GM13976 (cell line): ENCODE measurements around the gene HAGHL.

Experiments used
- DNase-seq: peaks from one replicate; pipeline ENCODE4 v3.0.0; 2012; ENCODE audit warnings: low spot score
- CTCF ChIP-seq: IDR thresholded peaks from 2 replicates; pipeline ENCODE4 v1.5.1; 2012; ENCODE audit warnings: borderline replicate concordance, mild to moderate bottlenecking; ENCODE audit not compliant: insufficient read depth; ENCODE audit errors: extremely low read depth, missing control alignments, control extremely low read depth
- in situ Hi-C: fragments of 300-500 bp; cut with MboI; formaldehyde crosslinking; loops from one replicate; pipeline ENCODE4 v1.12.0; 2022; ENCODE audit warnings: low sequenced_read_pairs, mixed read lengths, inconsistent platforms; ENCODE audit not compliant: unreplicated experiment

The HAGHL gene

GRCh38 chr16:728131-728889 is 1.4 kb downstream of the HAGHL start:
- in situ Hi-C loops = no loop called here
- peak; percentile 88 for DNase-seq
- no peak for TF ChIP-seq CTCF

- no peak for DNase-seq
- in situ Hi-C loops = no loop called here
- no peak for TF ChIP-seq CTCF
These were observed 2.2 kb downstream of the HAGHL start for GRCh38 chr16:728890-729744.

GRCh38 chr16:729768-730665 is 3.1 kb downstream of the HAGHL start:
- no peak for DNase-seq
- in situ Hi-C loops = no loop called here
- TF ChIP-seq CTCF = no peak

- TF ChIP-seq CTCF = no peak
- in situ Hi-C loops = no loop called here
- no peak for DNase-seq
These were observed 4.0 kb downstream of the HAGHL start for GRCh38 chr16:730666-731509.

- DNase-seq = no peak
- in situ Hi-C loops = no loop called here
- TF ChIP-seq CTCF = no peak
These were observed 5.4 kb downstream of the HAGHL start for GRCh38 chr16:732332-732731.
